ENCODE results near the gene BCKDHB.

Gene BCKDHB

DNA sequence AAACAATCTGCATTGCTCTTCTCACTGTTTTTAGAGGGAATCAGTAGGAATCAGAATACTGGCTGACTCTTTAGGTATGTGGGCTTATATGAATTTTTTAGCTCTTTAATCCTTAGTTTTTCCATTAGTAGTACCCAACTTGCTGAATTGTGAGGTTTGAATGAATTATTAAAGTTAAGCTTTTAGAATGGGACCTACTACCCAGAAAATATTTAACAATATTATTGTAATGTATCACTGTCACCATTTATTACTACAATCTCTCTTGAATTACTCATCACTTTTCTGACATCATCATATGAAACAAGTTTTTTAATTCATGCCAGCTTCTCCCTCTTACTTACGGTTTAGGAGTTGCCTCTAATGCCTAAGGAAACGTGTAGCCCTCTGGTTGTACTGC is 212.7 kb downstream of the BCKDHB start:
- Histone ChIP-seq H3K9me3 (replicated peaks; ENCODE audit: insufficient read depth, low read length) (no peaks in the 10 kb centered on the region), H3K4me1 (ENCODE audit: low read length) (no peaks in the 10 kb centered on the region), H3K9ac (ENCODE audit: low read length) (no peak overlapping the region), H3K9me2 (replicated peaks; ENCODE audit: insufficient read depth, low read length) (no peaks in the 10 kb centered on the region), H3K79me2 (ENCODE audit: low read length) (no peaks in the 10 kb centered on the region), H3K36me3 (replicated peaks; ENCODE audit: insufficient read depth, low read length) (no peaks in the 10 kb centered on the region; the same call in 1 of the 2 replicates), H3K4me2 (ENCODE audit: low read depth, low read length) (no peak overlapping the region), H3K4me3 (ENCODE audit: low read length) (no peak overlapping the region), H3F3A (ENCODE audit: insufficient read depth, low read length) (no peaks in the 10 kb centered on the region), H3K27me3 (replicated peaks; ENCODE audit: insufficient read depth, low read length) (no peaks in the 10 kb centered on the region), H4K20me1 (ENCODE audit: insufficient read depth, low read length) (no peaks in the 10 kb centered on the region), H2AFZ (ENCODE audit: low read length) (no peak overlapping the region), H3K27ac (ENCODE audit: low read length) (no peak overlapping the region)
- DNase-seq: no peak
- TF ChIP-seq, protein P1, sequence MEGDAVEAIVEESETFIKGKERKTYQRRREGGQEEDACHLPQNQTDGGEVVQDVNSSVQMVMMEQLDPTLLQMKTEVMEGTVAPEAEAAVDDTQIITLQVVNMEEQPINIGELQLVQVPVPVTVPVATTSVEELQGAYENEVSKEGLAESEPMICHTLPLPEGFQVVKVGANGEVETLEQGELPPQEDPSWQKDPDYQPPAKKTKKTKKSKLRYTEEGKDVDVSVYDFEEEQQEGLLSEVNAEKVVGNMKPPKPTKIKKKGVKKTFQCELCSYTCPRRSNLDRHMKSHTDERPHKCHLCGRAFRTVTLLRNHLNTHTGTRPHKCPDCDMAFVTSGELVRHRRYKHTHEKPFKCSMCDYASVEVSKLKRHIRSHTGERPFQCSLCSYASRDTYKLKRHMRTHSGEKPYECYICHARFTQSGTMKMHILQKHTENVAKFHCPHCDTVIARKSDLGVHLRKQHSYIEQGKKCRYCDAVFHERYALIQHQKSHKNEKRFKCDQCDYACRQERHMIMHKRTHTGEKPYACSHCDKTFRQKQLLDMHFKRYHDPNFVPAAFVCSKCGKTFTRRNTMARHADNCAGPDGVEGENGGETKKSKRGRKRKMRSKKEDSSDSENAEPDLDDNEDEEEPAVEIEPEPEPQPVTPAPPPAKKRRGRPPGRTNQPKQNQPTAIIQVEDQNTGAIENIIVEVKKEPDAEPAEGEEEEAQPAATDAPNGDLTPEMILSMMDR (IDR thresholded peaks at IDR 0.05; ENCODE audit: low read length): no peak
- TF ChIP-seq EZH2 (optimal IDR thresholded peaks at IDR 0.05; ENCODE audit: low read depth, low read length) (no peak), EZH2phosphoT487 (IDR thresholded peaks at IDR 0.05; ENCODE audit: low read length) (no peak)

DNA sequence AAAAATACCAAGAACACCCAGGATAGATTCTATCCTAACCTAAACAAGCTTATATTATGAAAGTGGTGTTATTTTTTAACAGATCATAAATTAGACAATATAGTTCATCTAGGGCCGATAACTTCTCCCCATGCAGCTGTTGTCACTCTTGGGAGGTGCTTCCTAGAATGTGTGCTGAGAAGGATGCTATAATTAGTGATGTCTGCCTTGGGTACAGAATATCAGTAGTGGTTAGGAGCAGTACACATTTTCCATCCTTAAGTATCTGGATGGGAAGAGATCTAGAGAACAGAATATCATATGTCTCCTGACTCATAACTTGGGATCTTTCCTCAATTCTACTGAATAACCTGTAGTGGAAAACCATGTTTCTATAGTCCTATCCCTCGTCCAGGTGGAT is 214.5 kb downstream of the BCKDHB start:
- H3K4me1 ChIP-seq (ENCODE audit: low read length): no peaks in the 10 kb centered on the region

DNA sequence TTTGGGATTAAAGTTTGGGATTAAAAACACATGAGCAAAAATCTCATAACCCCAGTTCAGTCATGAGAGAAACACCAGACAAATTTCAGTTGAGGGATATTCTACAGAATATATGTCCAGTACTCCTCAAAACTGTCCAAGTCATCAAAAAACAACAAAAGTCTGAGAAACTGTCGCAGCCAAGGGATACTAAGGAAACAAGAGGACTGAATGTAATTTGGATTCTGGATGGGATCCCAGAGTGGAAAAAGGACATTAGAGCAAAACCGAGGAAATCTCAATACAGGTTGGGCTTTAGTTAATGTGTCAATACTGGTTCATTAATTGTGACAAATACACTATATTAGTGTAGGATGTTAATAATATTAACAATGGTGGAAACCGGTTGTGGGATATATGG is 219.3 kb downstream of the BCKDHB start:
- no peak for DNase-seq
- Histone ChIP-seq H3K9ac (ENCODE audit: low read length) (no peak overlapping the region), H3K36me3 (replicated peaks; ENCODE audit: insufficient read depth, low read length) (no peaks in the 10 kb centered on the region), H3K4me1 (ENCODE audit: low read length) (no peaks in the 10 kb centered on the region), H3K4me2 (ENCODE audit: low read depth, low read length) (no peak overlapping the region), H3K9me2 (replicated peaks; ENCODE audit: insufficient read depth, low read length) (no peaks in the 10 kb centered on the region), H3K9me3 (replicated peaks; ENCODE audit: insufficient read depth, low read length) (no peaks in the 10 kb centered on the region), H3F3A (ENCODE audit: insufficient read depth, low read length) (no peaks in the 10 kb centered on the region), H3K27ac (ENCODE audit: low read length) (no peak overlapping the region), H4K20me1 (ENCODE audit: insufficient read depth, low read length) (no peaks in the 10 kb centered on the region), H3K27me3 (replicated peaks; ENCODE audit: insufficient read depth, low read length) (no peaks in the 10 kb centered on the region), H2AFZ (ENCODE audit: low read length) (no peak overlapping the region), H3K4me3 (ENCODE audit: low read length) (no peak overlapping the region), H3K79me2 (ENCODE audit: low read length) (no peaks in the 10 kb centered on the region)
- TF ChIP-seq EZH2 (optimal IDR thresholded peaks at IDR 0.05; ENCODE audit: low read depth, low read length) (no peak), EZH2phosphoT487 (IDR thresholded peaks at IDR 0.05; ENCODE audit: low read length) (no peak)
- TF ChIP-seq, protein P1 (IDR thresholded peaks at IDR 0.05; ENCODE audit: low read length): no peak

More for the DNA sequence above, 214.5 kb downstream of the BCKDHB start:
- H3K9me2 ChIP-seq (replicated peaks; ENCODE audit: insufficient read depth, low read length): no peaks in the 10 kb centered on the region
- H4K20me1 ChIP-seq (ENCODE audit: insufficient read depth, low read length): no peaks in the 10 kb centered on the region
- no peaks in the 10 kb centered on the region; the same call in 1 of the 2 replicates for H3K36me3 ChIP-seq (replicated peaks; ENCODE audit: insufficient read depth, low read length)
- no peaks in the 10 kb centered on the region for H3F3A ChIP-seq (ENCODE audit: insufficient read depth, low read length)
- no peak overlapping the region for H3K9ac ChIP-seq (ENCODE audit: low read length)
- H3K9me3 ChIP-seq (replicated peaks; ENCODE audit: insufficient read depth, low read length): no peaks in the 10 kb centered on the region
- H2AFZ ChIP-seq (ENCODE audit: low read length): no peak overlapping the region
- no peak for DNase-seq
- no peaks in the 10 kb centered on the region for H3K79me2 ChIP-seq (ENCODE audit: low read length)
- no peak overlapping the region for H3K27ac ChIP-seq (ENCODE audit: low read length)
- TF ChIP-seq, protein P1 (IDR thresholded peaks at IDR 0.05; ENCODE audit: low read length): no peak
- TF ChIP-seq EZH2 (optimal IDR thresholded peaks at IDR 0.05; ENCODE audit: low read depth, low read length): no peak
- no peak for TF ChIP-seq EZH2phosphoT487 (IDR thresholded peaks at IDR 0.05; ENCODE audit: low read length)
- H3K27me3 ChIP-seq (replicated peaks; ENCODE audit: insufficient read depth, low read length): no peaks in the 10 kb centered on the region
- no peak overlapping the region for H3K4me2 ChIP-seq (ENCODE audit: low read depth, low read length)
- H3K4me3 ChIP-seq (ENCODE audit: low read length): no peak overlapping the region
